A549 (cell line): ENCODE data around the gene ADK. TPM values are rescaled to one million over a fixed set of nuclear protein-coding genes. Genes with fewer than 3 reads are reported as not detected.

ENCODE experiments used
- ATAC-seq, 2 experiments: fragments of 200-7000 bp in 1 of 2; fragments of >200 bp in 1 of 2; cut with Nextera tagmentation in 1 of 2; cut with Tn5 transposase in 1 of 2; 3 replicates each; pipeline versions ENCODE4 v1.8.0 to v1.9.1; 2018 to 2020; ENCODE audit warnings: mild to moderate bottlenecking in 1 of 2, moderate library complexity in 1 of 2
- CTCF ChIA-PET: fragments of 300-600 bp; sonication (Branson Sonifier 250); formaldehyde crosslinking; extraction: SDS; loops from one replicate; lab custom pipeline; 2021; ENCODE audit warnings: antibody characterized with exemption, inconsistent platforms; lab: Yijun Ruan, JAX
- POLR2A ChIA-PET: fragments of 350-600 bp; formaldehyde crosslinking; extraction: SDS; loops from one replicate; lab custom pipeline; 2021; ENCODE audit warnings: antibody characterized with exemption, inconsistent platforms; lab: Yijun Ruan, JAX
- DNase-seq, 2 experiments: peaks; one replicate each; pipeline versions ENCODE4 v3.0.0 to v3.0.0-alpha.2; 2011 to 2016; ENCODE audit warnings: low read depth in 1 of 2, low spot score in 1 of 2
- FAIRE-seq: peaks from 2 replicates; lab custom pipeline; 2011; peaks lifted over from hg19 to GRCh38; lab: Jason Lieb, UNC
- H3K27ac ChIP-seq, 2 experiments: fragments of >200 bp; sonication (Bioruptor Twin); formaldehyde crosslinking; 3 replicates each; pipeline ENCODE4 v1.5.1; 2016 to 2017
- H3K4me1 ChIP-seq: fragments of >200 bp; sonication (Bioruptor Twin); formaldehyde crosslinking; 3 replicates; pipeline ENCODE4 v1.6.1; 2016
- H3K4me2 ChIP-seq: fragments of >200 bp; sonication (Bioruptor Twin); formaldehyde crosslinking; 3 replicates; pipeline ENCODE4 v1.6.1; 2016
- H3K4me3 ChIP-seq: fragments of >200 bp; sonication (Bioruptor Twin); formaldehyde crosslinking; 3 replicates; pipeline ENCODE4 v1.5.1; 2016
- H3K9me3 ChIP-seq: fragments of >200 bp; sonication (Bioruptor Twin); formaldehyde crosslinking; 3 replicates; pipeline ENCODE4 v1.6.1; 2016
- CEBPB ChIP-seq, 2 experiments: fragments of >200 bp in 1 of 2; sonication (Bioruptor Twin) in 1 of 2; formaldehyde crosslinking in 1 of 2; IDR thresholded peaks; 2 replicates each; pipeline ENCODE4 v1.6.1; 2012 to 2016
- EHF ChIP-seq: fragments of 250-450 bp; sonication (Bioruptor Pico); IDR thresholded peaks from 2 replicates; pipeline ENCODE4 v1.5.0; 2020; ENCODE audit warnings: mild to moderate bottlenecking
- ELK1 ChIP-seq: fragments of 150-350 bp; IDR thresholded peaks from 2 replicates; pipeline ENCODE4 v1.6.1; 2014; ENCODE audit warnings: low read depth, mild to moderate bottlenecking, low read length
- ESRRA ChIP-seq: fragments of 150-350 bp; IDR thresholded peaks from 2 replicates; pipeline ENCODE4 v1.6.1; 2014; ENCODE audit warnings: mild to moderate bottlenecking, low read length, borderline replicate concordance
- FOSB ChIP-seq: fragments of 250-450 bp; sonication (Bioruptor Pico); IDR thresholded peaks from 2 replicates; pipeline ENCODE4 v1.5.0; 2020; ENCODE audit warnings: mild to moderate bottlenecking, moderate library complexity
- HEYL ChIP-seq: fragments of 250-450 bp; sonication (Bioruptor Pico); IDR thresholded peaks from 2 replicates; pipeline ENCODE4 v1.8.0; 2021; ENCODE audit warnings: mild to moderate bottlenecking, moderate library complexity
- HOXB5 ChIP-seq: fragments of 250-450 bp; sonication (Bioruptor Pico); IDR thresholded peaks from 2 replicates; pipeline ENCODE4 v1.5.0; 2020; ENCODE audit warnings: mild to moderate bottlenecking, moderate library complexity
- NR3C1 ChIP-seq: fragments of >200 bp; sonication (Bioruptor Twin); formaldehyde crosslinking; IDR thresholded peaks from 3 replicates; pipeline ENCODE4 v1.6.1; 2017
- POLR2AphosphoS2 ChIP-seq: conservative IDR thresholded peaks from 2 replicates; pipeline ENCODE4 v1.6.1; 2012; ENCODE audit warnings: low read length, improper control_type of control experiment, inconsistent platforms
- RCOR1 ChIP-seq: fragments of 150-350 bp; IDR thresholded peaks from 2 replicates; pipeline ENCODE4 v1.6.1; 2014; ENCODE audit warnings: antibody characterized with exemption, low read length, low read depth
- REST ChIP-seq: fragments of 200-600 bp; sonication (generic); IDR thresholded peaks from 2 replicates; pipeline ENCODE4 v1.6.1; 2016; ENCODE audit warnings: antibody characterized with exemption, mild to moderate bottlenecking, moderate library complexity
- RNF2 ChIP-seq: fragments of 200-600 bp; sonication (generic); IDR thresholded peaks from 2 replicates; pipeline ENCODE4 v1.6.1; 2016; ENCODE audit warnings: low read depth, mild to moderate bottlenecking, antibody characterized with exemption, moderate library complexity, borderline replicate concordance
- TFCP2L1 ChIP-seq: fragments of 250-450 bp; sonication (Bioruptor Pico); IDR thresholded peaks from 2 replicates; pipeline ENCODE4 v1.5.0; 2021; ENCODE audit warnings: mild to moderate bottlenecking
- ZSCAN20 ChIP-seq: fragments of 250-450 bp; sonication (Bioruptor Pico); IDR thresholded peaks from 2 replicates; pipeline ENCODE4 v1.8.0; 2022; ENCODE audit warnings: mild to moderate bottlenecking, moderate library complexity
- WGBS: methylation state at CpG from one replicate; pipeline ENCODE4 v1.1.6; 2017; ENCODE audit errors: missing lambda C conversion rate; 5-methylcytosine and 5-hydroxymethylcytosine counted together
- polyA plus RNA-seq, 4 experiments: library from polyadenylated mRNA; depleted of rRNA in 3 of 4; stranded (reverse); fragments of >200 nt; fragmentation: RNase III in 1 of 4; extraction: RNeasy Plus Mini Kit Qiagen cat#74134 plus additional on column Dnase treatment in 1 of 4; gene quantifications; 2 replicates in 3 of 4; 3 replicates in 1 of 4; pipeline ENCODE4 v1.2.3, GENCODE V29; 2011 to 2017
- TF ChIP-seq, protein P1 (sequence below): fragments of 250-450 bp; sonication (Bioruptor Pico); IDR thresholded peaks from 2 replicates; pipeline ENCODE4 v1.5.0; 2021; ENCODE audit warnings: mild to moderate bottlenecking, moderate library complexity, borderline replicate concordance

Gene ADK
- polyA plus RNA-seq, 2 of the 4 experiments (the other 2 are of a cell fraction) = 35.8 to 40.7 TPM

- FAIRE-seq (no peak), ATAC-seq (no peak), DNase-seq (no peak)
- H3K4me3 ChIP-seq = no peak overlapping the region
- H3K27ac ChIP-seq = no peak overlapping the region
- CTCF ChIA-PET = no interaction called here
- POLR2A ChIA-PET = no interaction called here
- no peak for TF ChIP-seq CEBPB (IDR thresholded peaks at IDR 0.05)
- TF ChIP-seq ESRRA = no peak
- no peak for TF ChIP-seq HEYL (CRISPR knock-in tag)
- TF ChIP-seq ZSCAN20 = no peak
- TF ChIP-seq ELK1 = no peak
- no peak for TF ChIP-seq NR3C1
- no peak for TF ChIP-seq POLR2AphosphoS2
- no peak for TF ChIP-seq REST
- no peak for TF ChIP-seq EHF (CRISPR knock-in tag)
- H3K4me1 ChIP-seq = no peaks in the 10 kb centered on the region
- no peaks in the 10 kb centered on the region for H3K9me3 ChIP-seq
- no peak overlapping the region for H3K4me2 ChIP-seq
Observed at GRCh38 chr10:74415146-74415839, 264.3 kb downstream of the ADK start.

GRCh38 chr10:74417397-74417796 lies 266.4 kb downstream of the ADK start:
- Histone ChIP-seq H3K4me1 (no peaks in the 10 kb centered on the region), H3K9me3 (no peaks in the 10 kb centered on the region), H3K27ac (no peak overlapping the region), H3K4me2 (no peak overlapping the region), H3K4me3 (no peak overlapping the region)
- ATAC-seq = no peak
- no peak for DNase-seq
- FAIRE-seq = no peak
- ChIA-PET POLR2A (no interaction called here), CTCF (interaction anchor here (2.1 kb wide), 1 partner anchor 11 kb away, joined by 6 read pairs; no protein-coding TSS in a partner anchor)
- no peak for TF ChIP-seq EHF (CRISPR knock-in tag)
- TF ChIP-seq POLR2AphosphoS2 = no peak
- TF ChIP-seq HOXB5 = no peak
- TF ChIP-seq TFCP2L1 (CRISPR knock-in tag) = no peak
- TF ChIP-seq, protein P1, sequence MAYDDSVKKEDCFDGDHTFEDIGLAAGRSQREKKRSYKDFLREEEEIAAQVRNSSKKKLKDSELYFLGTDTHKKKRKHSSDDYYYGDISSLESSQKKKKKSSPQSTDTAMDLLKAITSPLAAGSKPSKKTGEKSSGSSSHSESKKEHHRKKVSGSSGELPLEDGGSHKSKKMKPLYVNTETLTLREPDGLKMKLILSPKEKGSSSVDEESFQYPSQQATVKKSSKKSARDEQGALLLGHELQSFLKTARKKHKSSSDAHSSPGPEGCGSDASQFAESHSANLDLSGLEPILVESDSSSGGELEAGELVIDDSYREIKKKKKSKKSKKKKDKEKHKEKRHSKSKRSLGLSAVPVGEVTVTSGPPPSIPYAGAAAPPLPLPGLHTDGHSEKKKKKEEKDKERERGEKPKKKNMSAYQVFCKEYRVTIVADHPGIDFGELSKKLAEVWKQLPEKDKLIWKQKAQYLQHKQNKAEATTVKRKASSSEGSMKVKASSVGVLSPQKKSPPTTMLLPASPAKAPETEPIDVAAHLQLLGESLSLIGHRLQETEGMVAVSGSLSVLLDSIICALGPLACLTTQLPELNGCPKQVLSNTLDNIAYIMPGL (CRISPR knock-in tag) = no peak
- no peak for TF ChIP-seq RCOR1
- TF ChIP-seq ESRRA = no peak
- no peak for TF ChIP-seq RNF2
- TF ChIP-seq FOSB (CRISPR knock-in tag) = no peak
- WGBS = 95% methylated on average over 1 of the region's 1 CpG
